Measurements from ENCODE around the gene TRPM2. TPM values are rescaled to one million over a fixed set of nuclear protein-coding genes. Genes with fewer than 3 reads are reported as not detected.

The TRPM2 gene
- total and polyA plus RNA-seq, 2 donors (not counting 1 experiment from before 2014, with no cell fraction given): not detected

GRCh38 chr21:44328242-44328895 is 25.1 kb upstream of the TRPM2 start:
- no peak overlapping the region for H2AFZ ChIP-seq (ENCODE audit: low read length)
- H3K9me3 ChIP-seq (ENCODE audit: control insufficient read depth, insufficient read depth, low read depth, low read length): no peaks in the 10 kb centered on the region
- no peaks in the 10 kb centered on the region for H3K4me1 ChIP-seq (ENCODE audit: control insufficient read depth, extremely low read depth, insufficient read depth, low read length)
- DNase-seq (ENCODE audit: low read depth in 2 of 2): no peak
- no peak overlapping the region for H3K27ac ChIP-seq (ENCODE audit: insufficient read depth, low read length)
- TF ChIP-seq EZH2 (IDR thresholded peaks at IDR 0.05; ENCODE audit: low read length, missing control alignments): no peak
- TF ChIP-seq, protein P1, sequence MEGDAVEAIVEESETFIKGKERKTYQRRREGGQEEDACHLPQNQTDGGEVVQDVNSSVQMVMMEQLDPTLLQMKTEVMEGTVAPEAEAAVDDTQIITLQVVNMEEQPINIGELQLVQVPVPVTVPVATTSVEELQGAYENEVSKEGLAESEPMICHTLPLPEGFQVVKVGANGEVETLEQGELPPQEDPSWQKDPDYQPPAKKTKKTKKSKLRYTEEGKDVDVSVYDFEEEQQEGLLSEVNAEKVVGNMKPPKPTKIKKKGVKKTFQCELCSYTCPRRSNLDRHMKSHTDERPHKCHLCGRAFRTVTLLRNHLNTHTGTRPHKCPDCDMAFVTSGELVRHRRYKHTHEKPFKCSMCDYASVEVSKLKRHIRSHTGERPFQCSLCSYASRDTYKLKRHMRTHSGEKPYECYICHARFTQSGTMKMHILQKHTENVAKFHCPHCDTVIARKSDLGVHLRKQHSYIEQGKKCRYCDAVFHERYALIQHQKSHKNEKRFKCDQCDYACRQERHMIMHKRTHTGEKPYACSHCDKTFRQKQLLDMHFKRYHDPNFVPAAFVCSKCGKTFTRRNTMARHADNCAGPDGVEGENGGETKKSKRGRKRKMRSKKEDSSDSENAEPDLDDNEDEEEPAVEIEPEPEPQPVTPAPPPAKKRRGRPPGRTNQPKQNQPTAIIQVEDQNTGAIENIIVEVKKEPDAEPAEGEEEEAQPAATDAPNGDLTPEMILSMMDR (conservative IDR thresholded peaks at IDR 0.05 in 1 of 2, IDR thresholded peaks at IDR 0.05 in 1 of 2; ENCODE audit: low read depth in 1 of 2, low read length in 2 of 2): no peak
- H3K4me3 ChIP-seq (replicated peaks in 1 of 4; ENCODE audit: control extremely low read depth in 1 of 4, insufficient read depth in 1 of 4, low read depth in 3 of 4, low read length in 4 of 4): no peak overlapping the region
- H3K79me2 ChIP-seq (ENCODE audit: control insufficient read depth, insufficient read depth, low read length): no peaks in the 10 kb centered on the region
- H3K27me3 ChIP-seq (ENCODE audit: control insufficient read depth, insufficient read depth, low read length): no peaks in the 10 kb centered on the region
- no peaks in the 10 kb centered on the region for H4K20me1 ChIP-seq (ENCODE audit: control insufficient read depth, extremely low read depth, insufficient read depth, low read length)
- H3K4me2 ChIP-seq (ENCODE audit: extremely low read depth, insufficient read depth, low read length): no peak overlapping the region
- H3K36me3 ChIP-seq (ENCODE audit: control insufficient read depth, insufficient read depth, low read length): peaks cover 19% of the 10 kb centered on the region
- H3K9ac ChIP-seq (ENCODE audit: insufficient read depth, low read length): no peak overlapping the region

DNA sequence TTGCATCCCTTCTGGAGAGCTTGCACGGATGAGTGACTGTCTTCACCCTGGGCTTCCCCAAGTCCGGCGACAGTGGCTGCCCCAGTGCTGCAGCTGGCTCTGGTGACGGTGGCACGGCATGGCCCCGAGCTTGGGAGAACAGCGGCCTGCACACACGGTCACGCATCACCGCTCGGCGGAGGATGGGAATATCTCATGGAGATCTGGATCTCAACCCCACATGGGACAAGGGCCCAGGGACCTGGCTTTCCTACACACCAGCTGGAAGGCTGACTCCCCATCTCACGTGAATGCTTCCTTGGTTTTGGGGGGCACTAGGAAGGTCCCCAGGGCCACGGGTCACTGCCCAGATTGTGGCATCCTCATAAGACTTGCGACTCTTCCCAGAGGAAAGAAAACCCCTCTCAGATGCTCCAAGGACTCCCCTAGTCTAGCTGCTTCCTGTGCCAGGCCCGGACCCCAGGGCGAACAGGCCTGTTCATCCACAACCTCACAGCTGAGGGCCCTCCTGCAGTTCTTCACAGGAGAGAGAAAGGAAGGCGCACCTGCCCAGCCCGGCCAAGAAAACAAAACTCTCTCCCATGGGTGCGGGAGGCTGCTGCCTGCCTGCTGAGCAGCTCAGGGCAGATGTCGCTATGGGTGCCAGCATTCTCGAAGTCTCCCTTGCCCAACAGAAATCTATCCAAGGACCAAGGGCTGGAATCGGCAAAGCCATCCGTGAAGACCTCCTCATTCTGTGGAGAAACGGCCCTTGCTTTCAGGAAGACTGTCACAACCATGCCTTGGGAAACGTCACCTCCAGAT is 24.1 kb upstream of the TRPM2 start:
- no peaks in the 10 kb centered on the region for H3K9me3 ChIP-seq (ENCODE audit: control insufficient read depth, insufficient read depth, low read depth, low read length)
- peaks cover 19% of the 10 kb centered on the region for H3K36me3 ChIP-seq (ENCODE audit: control insufficient read depth, insufficient read depth, low read length)
- H3K4me1 ChIP-seq (ENCODE audit: control insufficient read depth, extremely low read depth, insufficient read depth, low read length): no peaks in the 10 kb centered on the region
- no peaks in the 10 kb centered on the region for H4K20me1 ChIP-seq (ENCODE audit: control insufficient read depth, extremely low read depth, insufficient read depth, low read length)
- TF ChIP-seq, protein P1 (conservative IDR thresholded peaks at IDR 0.05 in 1 of 2, IDR thresholded peaks at IDR 0.05 in 1 of 2; ENCODE audit: low read depth in 1 of 2, low read length in 2 of 2): no peak
- no peak for TF ChIP-seq EZH2 (IDR thresholded peaks at IDR 0.05; ENCODE audit: low read length, missing control alignments)
- no peak overlapping the region for H3K9ac ChIP-seq (ENCODE audit: insufficient read depth, low read length)
- H3K4me3 ChIP-seq (replicated peaks in 1 of 4; ENCODE audit: control extremely low read depth in 1 of 4, insufficient read depth in 1 of 4, low read depth in 3 of 4, low read length in 4 of 4): no peak overlapping the region
- H3K79me2 ChIP-seq (ENCODE audit: control insufficient read depth, insufficient read depth, low read length): no peaks in the 10 kb centered on the region
- DNase-seq (ENCODE audit: low read depth in 2 of 2): no peak
- no peaks in the 10 kb centered on the region for H3K27me3 ChIP-seq (ENCODE audit: control insufficient read depth, insufficient read depth, low read length)
- no peak overlapping the region for H2AFZ ChIP-seq (ENCODE audit: low read length)
- H3K4me2 ChIP-seq (ENCODE audit: extremely low read depth, insufficient read depth, low read length): no peak overlapping the region
- H3K27ac ChIP-seq (ENCODE audit: insufficient read depth, low read length): no peak overlapping the region

GRCh38 chr21:44329971-44330681 is 23.3 kb upstream of the TRPM2 start:
- Histone ChIP-seq H4K20me1 (ENCODE audit: control insufficient read depth, extremely low read depth, insufficient read depth, low read length) (no peaks in the 10 kb centered on the region), H3K27ac (ENCODE audit: insufficient read depth, low read length) (no peak overlapping the region), H3K4me3 (replicated peaks in 1 of 4; ENCODE audit: control extremely low read depth in 1 of 4, insufficient read depth in 1 of 4, low read depth in 3 of 4, low read length in 4 of 4) (no peak overlapping the region), H2AFZ (ENCODE audit: low read length) (no peak overlapping the region), H3K4me2 (ENCODE audit: extremely low read depth, insufficient read depth, low read length) (no peak overlapping the region), H3K27me3 (ENCODE audit: control insufficient read depth, insufficient read depth, low read length) (no peaks in the 10 kb centered on the region), H3K9ac (ENCODE audit: insufficient read depth, low read length) (no peak overlapping the region), H3K4me1 (ENCODE audit: control insufficient read depth, extremely low read depth, insufficient read depth, low read length) (no peaks in the 10 kb centered on the region), H3K79me2 (ENCODE audit: control insufficient read depth, insufficient read depth, low read length) (no peaks in the 10 kb centered on the region), H3K36me3 (ENCODE audit: control insufficient read depth, insufficient read depth, low read length) (peaks cover 13% of the 10 kb centered on the region), H3K9me3 (ENCODE audit: control insufficient read depth, insufficient read depth, low read depth, low read length) (no peaks in the 10 kb centered on the region)
- TF ChIP-seq, protein P1 (conservative IDR thresholded peaks at IDR 0.05 in 1 of 2, IDR thresholded peaks at IDR 0.05 in 1 of 2; ENCODE audit: low read depth in 1 of 2, low read length in 2 of 2): no peak
- TF ChIP-seq EZH2 (IDR thresholded peaks at IDR 0.05; ENCODE audit: low read length, missing control alignments): no peak
- DNase-seq (ENCODE audit: low read depth in 2 of 2): no peak
